Neutrophil (primary cell): ENCODE results near the gene IGFL1.
"Not testable (repeated sequence)": the region's sequence is repeated elsewhere in the genome, so short reads cannot be mapped to it uniquely, and the experiment has no call there.

Experiments used
- H3K27ac ChIP-seq: fragments of 200-600 bp; sonication (generic); 2 replicates; pipeline ENCODE4 v1.5.1; 2016; ENCODE audit warnings: mild to moderate bottlenecking, moderate library complexity
- H3K27me3 ChIP-seq: fragments of 200-600 bp; sonication (generic); 2 replicates; pipeline ENCODE4 v1.6.0; 2016; ENCODE audit warnings: mild to moderate bottlenecking
- H3K36me3 ChIP-seq: fragments of 200-600 bp; sonication (generic); 2 replicates; pipeline ENCODE4 v1.5.1; 2017
- H3K4me1 ChIP-seq, 2 experiments: fragments of 200-600 bp in 1 of 2; sonication (generic) in 1 of 2; 1 replicate in 1 of 2; 2 replicates in 1 of 2; pipeline versions ENCODE4 v1.5.1 to v1.6.1; 2013 to 2016; ENCODE audit warnings: low read depth in 1 of 2, low read length in 1 of 2, mild to moderate bottlenecking in 1 of 2, moderate library complexity in 1 of 2; ENCODE audit not compliant: control insufficient read depth in 1 of 2, insufficient read depth in 1 of 2
- H3K4me3 ChIP-seq, 2 experiments: fragments of 200-600 bp in 1 of 2; sonication (generic) in 1 of 2; 1 replicate in 1 of 2; 2 replicates in 1 of 2; pipeline ENCODE4 v1.5.1; 2013 to 2016; ENCODE audit warnings: low read depth in 1 of 2, low read length in 1 of 2, mild to moderate bottlenecking in 1 of 2, moderate library complexity in 1 of 2
- H3K9me3 ChIP-seq: fragments of 200-600 bp; sonication (generic); 2 replicates; pipeline ENCODE4 v1.5.1; 2016
- CTCF ChIP-seq: fragments of 200-600 bp; sonication (generic); IDR thresholded peaks from 2 replicates; pipeline ENCODE4 v1.5.1; 2016; ENCODE audit warnings: antibody characterized with exemption

IGFL1 gene

GRCh38 chr19:46205183-46205984 lies 24.2 kb upstream of the IGFL1 start:
- H3K4me3 ChIP-seq, result no peak overlapping the region
- H3K27ac ChIP-seq, result no peak overlapping the region
- TF ChIP-seq CTCF, result no peak
- peaks cover 46% of the 10 kb centered on the region for H3K27me3 ChIP-seq
- no peaks in the 10 kb centered on the region for H3K4me1 ChIP-seq
- H3K9me3 ChIP-seq, result no peaks in the 10 kb centered on the region
- no peaks in the 10 kb centered on the region for H3K36me3 ChIP-seq

- Histone ChIP-seq H3K36me3 (no peaks in the 10 kb centered on the region), H3K4me1 (no peaks in the 10 kb centered on the region), H3K27me3 (peaks cover 48% of the 10 kb centered on the region), H3K9me3 (no peaks in the 10 kb centered on the region), H3K4me3 (no peak overlapping the region), H3K27ac (no peak overlapping the region)
- TF ChIP-seq CTCF, result no peak
Observed at GRCh38 chr19:46206176-46206575, 23.4 kb upstream of the IGFL1 start.

GRCh38 chr19:46206682-46207081 lies 22.9 kb upstream of the IGFL1 start:
- H3K4me1 ChIP-seq, result no peaks in the 10 kb centered on the region

DNA sequence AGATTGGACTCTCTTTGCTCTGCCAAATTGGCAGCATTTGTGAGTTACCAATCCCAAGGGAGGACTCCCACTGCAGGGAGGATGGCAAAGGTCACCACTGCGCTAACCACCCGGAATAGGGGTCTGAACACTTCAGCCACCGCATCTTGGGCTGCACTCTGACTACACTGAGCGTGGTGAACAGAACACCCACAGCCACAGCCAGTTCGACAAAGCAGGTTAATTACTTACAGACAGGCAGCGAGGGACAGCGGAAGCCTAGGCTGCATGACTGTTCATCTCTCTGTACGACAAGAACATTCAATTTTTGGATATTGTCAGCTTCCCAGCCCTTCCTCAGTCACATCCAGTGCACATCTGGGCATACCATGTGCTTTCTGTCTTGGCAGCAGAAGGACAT lies 21.7 kb upstream of the IGFL1 start:
- not testable (repeated sequence) for H3K4me3 ChIP-seq, H3K4me1 ChIP-seq, H3K36me3 ChIP-seq, H3K27ac ChIP-seq, H3K9me3 ChIP-seq
- H3K27me3 ChIP-seq, result peaks cover 42% of the 10 kb centered on the region

More at GRCh38 chr19:46206682-46207081, 22.9 kb upstream of the IGFL1 start:
- TF ChIP-seq CTCF, result no peak
- H3K9me3 ChIP-seq, result no peaks in the 10 kb centered on the region
- H3K27me3 ChIP-seq, result peaks cover 43% of the 10 kb centered on the region
- H3K27ac ChIP-seq, result no peak overlapping the region
- H3K36me3 ChIP-seq, result no peaks in the 10 kb centered on the region
- no peak overlapping the region for H3K4me3 ChIP-seq

- no peak overlapping the region for H3K4me3 ChIP-seq
- peaks cover 45% of the 10 kb centered on the region for H3K27me3 ChIP-seq
- TF ChIP-seq CTCF, result no peak
- no peak overlapping the region for H3K27ac ChIP-seq
- H3K36me3 ChIP-seq, result no peaks in the 10 kb centered on the region
- no peaks in the 10 kb centered on the region for H3K9me3 ChIP-seq
- no peaks in the 10 kb centered on the region for H3K4me1 ChIP-seq
Observed at GRCh38 chr19:46209051-46209450, 20.5 kb upstream of the IGFL1 start.

- Histone ChIP-seq H3K27ac (no peak overlapping the region), H3K4me3 (no peak overlapping the region), H3K36me3 (no peaks in the 10 kb centered on the region), H3K9me3 (no peaks in the 10 kb centered on the region), H3K4me1 (no peaks in the 10 kb centered on the region), H3K27me3 (peaks cover 45% of the 10 kb centered on the region)
- no peak for TF ChIP-seq CTCF
Observed at GRCh38 chr19:46209472-46209871, 20.1 kb upstream of the IGFL1 start.
